ENCODE measurements around the gene ZBED6.

- no peak for TF ChIP-seq CTCF (conservative IDR thresholded peaks at IDR 0.05)
- TF ChIP-seq ZFX (IDR thresholded peaks at IDR 0.05), result no peak
These were observed 31.1 kb upstream of the ZBED6 start for GRCh38 chr1:203764105-203765028.

Data from C4-2B (cell line).